T-helper 9 cell (primary cell): ENCODE results near the gene DAPL1.

ENCODE experiments used
- DNase-seq: peaks from one replicate; pipeline ENCODE4 v3.0.0-alpha.2; 2020
- total RNA-seq, 2 donors: gene quantifications; one replicate each; lab custom pipeline; 2026; lab: John Stamatoyannopoulos, UW

Gene DAPL1
- 0 reads per million in 2 donors for total RNA-seq

GRCh38 chr2:158795195-158795924, at the start of gene DAPL1:
TSS of gene DAPL1 (plus strand) at chr2:158795317. CDS start at chr2:158795373, 56 bp downstream.
- DNase-seq, result no peak

GRCh38 chr2:158745866-158746382, 49.2 kb upstream of the DAPL1 start:
- DNase-seq, result no peak

- DNase-seq, result no peak
Observed at GRCh38 chr2:158746488-158746887, 48.6 kb upstream of the DAPL1 start.

GRCh38 chr2:158747281-158747680, 47.8 kb upstream of the DAPL1 start:
- DNase-seq, result no peak

GRCh38 chr2:158748926-158749590, 46.1 kb upstream of the DAPL1 start:
- DNase-seq, result no peak

GRCh38 chr2:158750458-158751125, 44.5 kb upstream of the DAPL1 start:
- no peak for DNase-seq

- DNase-seq, result no peak
Observed at GRCh38 chr2:158753641-158754611, 41.2 kb upstream of the DAPL1 start.

- no peak for DNase-seq
Observed at GRCh38 chr2:158755310-158756087, 39.6 kb upstream of the DAPL1 start.

- DNase-seq, result no peak
Observed at GRCh38 chr2:158756331-158756730, 38.8 kb upstream of the DAPL1 start.

GRCh38 chr2:158756976-158757375, 38.1 kb upstream of the DAPL1 start:
- no peak for DNase-seq

GRCh38 chr2:158760887-158761286, 34.2 kb upstream of the DAPL1 start:
- no peak for DNase-seq

GRCh38 chr2:158761621-158762020, 33.5 kb upstream of the DAPL1 start:
- DNase-seq, result no peak

- no peak for DNase-seq
Observed at GRCh38 chr2:158762336-158762735, 32.8 kb upstream of the DAPL1 start.

GRCh38 chr2:158766524-158766923, 28.6 kb upstream of the DAPL1 start:
- DNase-seq, result no peak

- no peak for DNase-seq
Observed at GRCh38 chr2:158772306-158773078, 22.6 kb upstream of the DAPL1 start.

GRCh38 chr2:158773121-158773520, 22.0 kb upstream of the DAPL1 start:
- DNase-seq, result no peak

GRCh38 chr2:158774681-158775080, 20.4 kb upstream of the DAPL1 start:
- DNase-seq, result no peak

- no peak for DNase-seq
Observed at GRCh38 chr2:158775273-158776027, 19.7 kb upstream of the DAPL1 start.

- DNase-seq, result no peak
Observed at GRCh38 chr2:158776231-158776630, 18.9 kb upstream of the DAPL1 start.

- DNase-seq, result no peak
Observed at GRCh38 chr2:158777077-158777476, 18.0 kb upstream of the DAPL1 start.
